ENCODE data around the gene ASCL1.

- TF ChIP-seq CTCF (conservative IDR thresholded peaks at IDR 0.05), result no peak
- no peak for TF ChIP-seq EZH2 (IDR thresholded peaks at IDR 0.05; ENCODE audit: low read depth)
These were observed 1.3 kb downstream of the ASCL1 start for GRCh38 chr12:102958830-102959176.

Measured in PC-9 (cell line).